Left ventricle myocardium inferior (tissue), 1 donor: ENCODE data around the gene CDC25B. TPM values are rescaled to one million over a fixed set of nuclear protein-coding genes. Genes with fewer than 3 reads are reported as not detected.

Experiments used
- DNase-seq: peaks from one replicate; pipeline ENCODE4 v3.0.0-alpha.2; 2020
- H3K27ac ChIP-seq: fragments of 200-600 bp; replicated peaks from 2 replicates; pipeline ENCODE4 v1.8.0; 2021
- H3K27me3 ChIP-seq: fragments of 200-600 bp; 2 replicates; pipeline ENCODE4 v1.8.0; 2021; ENCODE audit warnings: low read depth
- H3K36me3 ChIP-seq: fragments of 200-600 bp; 2 replicates; pipeline ENCODE4 v1.8.0; 2021
- H3K4me1 ChIP-seq: fragments of 200-600 bp; 2 replicates; pipeline ENCODE4 v1.8.0; 2021
- H3K4me3 ChIP-seq: fragments of 200-600 bp; 2 replicates; pipeline ENCODE4 v1.8.0; 2021; ENCODE audit warnings: mild to moderate bottlenecking, moderate library complexity
- H3K9me3 ChIP-seq: fragments of 200-600 bp; replicated peaks from 2 replicates; pipeline ENCODE4 v1.8.0; 2021
- CTCF ChIP-seq: fragments of 200-600 bp; IDR thresholded peaks from 2 replicates; pipeline ENCODE4 v1.8.0; 2021; ENCODE audit warnings: antibody characterized with exemption, mild to moderate bottlenecking, borderline replicate concordance
- intact Hi-C: fragments of 100-400 bp; cut with micrococcal nuclease; formaldehyde crosslinking; loops from one replicate; pipeline ENCODE4 v1.11.0; 2022
- total RNA-seq: library from RNA; stranded (reverse); fragmentation: NEBNext Ultra II Directional; extraction: Animal tissue kit (Norgen Biotek cat#: 25700); gene quantifications from one replicate; pipeline ENCODE4 v1.2.1, GENCODE V29; 2021
- donor health status: DM: no; HTN: yes; CAD: no; lungs with severe emphysema.

CDC25B gene
- total RNA-seq, 1 donor from 2014 or later: 8.1 TPM

- intact Hi-C loops: no loop called here
Measured at GRCh38 chr20:3846378-3846739, 50.2 kb downstream of the CDC25B start.

GRCh38 chr20:3846740-3847428, 50.8 kb downstream of the CDC25B start, which contains the start of gene MAVS:
Gene MAVS (plus strand): TSS chr20:3846834. CDS start chr20:3854625, 7,791 bp downstream.
- Histone ChIP-seq H3K4me1 (peaks cover 47% of the 10 kb centered on the region), H3K27ac (peak within 1 kb of the TSS; percentile 99), H3K9me3 (no peaks in the 10 kb centered on the region), H3K36me3 (no peaks in the 10 kb centered on the region), H3K27me3 (no peaks in the 10 kb centered on the region), H3K4me3 (peak within 1 kb of the TSS; percentile 100)
- peak; percentile 92 for DNase-seq
- intact Hi-C loops: no loop called here
- peak; percentile 12 for TF ChIP-seq CTCF

More at GRCh38 chr20:3846378-3846739, 50.2 kb downstream of the CDC25B start:
- peak overlapping the region; percentile 100 for H3K4me3 ChIP-seq
- H3K36me3 ChIP-seq: no peaks in the 10 kb centered on the region
- no peaks in the 10 kb centered on the region for H3K27me3 ChIP-seq
- H3K9me3 ChIP-seq: no peaks in the 10 kb centered on the region
- peak overlapping the region; percentile 99 for H3K27ac ChIP-seq
- DNase-seq: no peak
- TF ChIP-seq CTCF: no peak
- H3K4me1 ChIP-seq: peaks cover 47% of the 10 kb centered on the region

GRCh38 chr20:3847429-3847940, 51.4 kb downstream of the CDC25B start:
- no peak for DNase-seq
- intact Hi-C loops: no loop called here
- H3K4me1 ChIP-seq: peaks cover 43% of the 10 kb centered on the region

GRCh38 chr20:3848565-3848964, 52.5 kb downstream of the CDC25B start:
- DNase-seq: no peak
- intact Hi-C loops: no loop called here
- Histone ChIP-seq H3K4me3 (no peak overlapping the region), H3K27me3 (no peaks in the 10 kb centered on the region), H3K9me3 (no peaks in the 10 kb centered on the region), H3K27ac (peak overlapping the region; percentile 3), H3K4me1 (peaks cover 34% of the 10 kb centered on the region), H3K36me3 (no peaks in the 10 kb centered on the region)
- no peak for TF ChIP-seq CTCF

More at GRCh38 chr20:3847429-3847940, 51.4 kb downstream of the CDC25B start:
- TF ChIP-seq CTCF: no peak
- H3K27ac ChIP-seq: peak overlapping the region; percentile 99
- H3K9me3 ChIP-seq: no peaks in the 10 kb centered on the region
- no peaks in the 10 kb centered on the region for H3K36me3 ChIP-seq
- peak overlapping the region; percentile 100 for H3K4me3 ChIP-seq
- no peaks in the 10 kb centered on the region for H3K27me3 ChIP-seq

- H3K9me3 ChIP-seq: no peaks in the 10 kb centered on the region
- DNase-seq: no peak
- peaks cover 14% of the 10 kb centered on the region for H3K4me1 ChIP-seq
- intact Hi-C loops: no loop called here
- peak overlapping the region; percentile 11 for H3K27ac ChIP-seq
- H3K36me3 ChIP-seq: peaks cover 44% of the 10 kb centered on the region
- TF ChIP-seq CTCF: no peak
- H3K4me3 ChIP-seq: no peak overlapping the region
- no peaks in the 10 kb centered on the region for H3K27me3 ChIP-seq
Measured at GRCh38 chr20:3854462-3854871, 58.4 kb downstream of the CDC25B start.

Other genes with a start within 250 kb of the CDC25B start
- gene GFRA4, start 132.9 kb upstream of the CDC25B start, total RNA-seq: not detected
- 10.8 TPM for gene ADAM33, start 114.3 kb upstream of the CDC25B start, total RNA-seq
- gene SIGLEC1, start 83.7 kb upstream of the CDC25B start, total RNA-seq: 6.4 TPM
- 12.5 TPM for gene HSPA12B, start 63.6 kb upstream of the CDC25B start, total RNA-seq
- gene ADISSP, start 28.6 kb upstream of the CDC25B start, total RNA-seq: 10.2 TPM
- 0.33 TPM for gene SPEF1, start 14.9 kb upstream of the CDC25B start, total RNA-seq
- gene CENPB, start 9.6 kb upstream of the CDC25B start, total RNA-seq: 70.7 TPM
- gene AP5S1, start 24.2 kb downstream of the CDC25B start, total RNA-seq: 11.3 TPM
- 44.9 TPM for gene MAVS, start 50.5 kb downstream of the CDC25B start, total RNA-seq
- gene PANK2, start 93.1 kb downstream of the CDC25B start, total RNA-seq: 16.4 TPM
- 5.1 TPM for gene RNF24, start 219.2 kb downstream of the CDC25B start, total RNA-seq